ENCODE data around the gene KIF16B. TPM values are rescaled to one million over a fixed set of nuclear protein-coding genes. Genes with fewer than 3 reads are reported as not detected.

KIF16B gene
- total and polyA plus RNA-seq, 2 of the 8 experiments (the other 6 are each of a cell fraction or from before 2014, with no cell fraction given), result 3.0 to 9.2 TPM

GRCh38 chr20:16427571-16427970, 145.7 kb downstream of the KIF16B start (continued):
- TF ChIP-seq CHD7 (IDR thresholded peaks at IDR 0.05; ENCODE audit: insufficient replicate concordance, low read length) (no peak), MAX (IDR thresholded peaks at IDR 0.05) (no peak), ATF2 (IDR thresholded peaks at IDR 0.05; ENCODE audit: low read length) (no peak), BRCA1 (IDR thresholded peaks at IDR 0.05; ENCODE audit: low read depth, low read length) (no peak), TEAD4 (IDR thresholded peaks at IDR 0.05; ENCODE audit: low read depth, low read length) (no peak), CTCF (IDR thresholded peaks at IDR 0.05; ENCODE audit: control extremely low read depth in 1 of 3, insufficient read depth in 1 of 3, low read depth in 1 of 3, low read length in 3 of 3) (no peak), GTF2F1 (IDR thresholded peaks at IDR 0.05; ENCODE audit: borderline replicate concordance, low read depth, low read length) (no peak)

Measured in H1 (cell line).